Loucy (cell line): Measurements from ENCODE around the gene TGIF2.

ENCODE experiments used
- CTCF ChIP-seq: fragments of 200-600 bp; sonication (generic); conservative IDR thresholded peaks from 2 replicates; pipeline ENCODE4 v1.5.1; 2014; ENCODE audit warnings: mild to moderate bottlenecking, antibody characterized with exemption, low read length
- EZH2phosphoT487 ChIP-seq: fragments of 200-600 bp; IDR thresholded peaks from 2 replicates; pipeline ENCODE4 v1.6.1; 2018; ENCODE audit warnings: antibody characterized with exemption, mild to moderate bottlenecking, moderate library complexity, borderline replicate concordance

GRCh38 chr20:36569847-36570429 lies 3.5 kb upstream of the TGIF2 start:
- TF ChIP-seq CTCF (no peak), EZH2phosphoT487 (no peak)
